Lung microvascular endothelial cell (primary cell): ENCODE measurements around the gene SSC5D. TPM values are rescaled to one million over a fixed set of nuclear protein-coding genes. Genes with fewer than 3 reads are reported as not detected.

Source experiments
- DNase-seq, 2 donors: peaks; one replicate each; pipeline versions ENCODE4 v3.0.0 to v3.0.0-alpha.2; 2010; ENCODE audit warnings: low read depth in 2 of 2
- total RNA-seq: library from RNA; depleted of rRNA; stranded (reverse); fragments of >200 nt; gene quantifications from 2 replicates; pipeline ENCODE4 v1.2.1, GENCODE V29; 2014

The SSC5D gene
- total RNA-seq, 1 donor from 2014 or later, result not detected

DNA sequence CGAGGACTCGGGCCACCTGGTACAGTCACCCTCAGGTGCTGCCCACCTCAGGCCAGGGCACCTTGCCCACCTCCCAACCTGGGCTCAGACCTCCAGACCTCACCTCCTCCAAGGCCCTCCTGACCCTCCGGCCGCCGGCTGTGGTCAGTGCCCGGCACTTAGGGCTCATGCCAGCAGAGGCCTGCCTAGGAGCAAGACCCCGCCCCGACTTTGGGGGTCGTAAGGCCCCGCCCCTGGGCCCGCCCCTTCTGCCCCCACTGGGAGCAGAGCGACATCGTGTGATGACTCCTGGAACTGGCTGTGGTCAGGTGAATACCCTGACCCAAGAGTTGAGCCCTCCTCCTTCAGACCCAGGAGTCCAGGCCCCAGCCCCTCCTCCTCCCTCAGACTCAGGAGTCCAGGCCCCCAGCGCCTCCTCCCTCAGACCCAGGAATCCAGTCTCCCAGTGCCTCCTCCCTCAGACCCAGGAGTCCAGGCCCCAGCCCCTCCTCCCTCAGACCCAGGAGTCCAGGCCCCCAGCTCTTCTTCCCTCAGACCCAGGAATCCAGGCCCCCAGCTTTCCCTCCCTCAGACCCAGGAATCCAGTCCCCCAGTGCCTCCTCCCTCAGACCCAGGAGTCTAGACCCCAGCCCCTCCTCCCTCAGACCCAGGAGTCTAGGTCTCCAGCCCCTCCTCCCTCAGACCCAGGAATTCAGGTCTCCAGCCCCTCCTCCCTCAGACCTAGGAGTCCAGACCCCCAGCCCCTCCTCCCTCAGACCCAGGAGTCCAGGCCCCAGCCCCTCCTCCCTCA is 48.9 kb downstream of the SSC5D start, which contains the start of gene SBK2:
Gene SBK2 (minus strand): TSS at position 183 of the 790 bp plus-strand sequence. CDS start 839 bp downstream, outside the sequence.
- DNase-seq, result peak in 1 of 2 donors; percentile 55

DNA sequence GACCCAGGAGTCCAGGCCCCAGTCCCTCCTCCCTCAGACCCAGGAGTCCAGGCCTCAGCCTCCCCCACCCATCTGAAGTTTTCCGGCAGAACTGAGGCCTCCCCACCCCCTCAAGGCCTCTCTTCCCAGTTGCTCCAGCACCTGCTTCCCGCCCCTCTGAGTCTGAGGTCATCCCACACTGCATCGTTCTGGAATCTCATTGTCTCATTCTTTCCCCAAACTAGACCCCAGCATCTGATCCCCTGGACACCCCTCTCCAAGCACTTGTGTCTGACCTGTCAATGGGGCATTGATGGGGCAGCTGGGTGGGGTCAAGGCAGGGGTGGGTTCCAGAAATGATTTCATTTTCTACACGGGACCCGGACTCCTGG is 49.5 kb downstream of the SSC5D start:
- no peak for DNase-seq

- no peak for DNase-seq
Observed at GRCh38 chr19:55538132-55538531, 49.9 kb downstream of the SSC5D start.

DNA sequence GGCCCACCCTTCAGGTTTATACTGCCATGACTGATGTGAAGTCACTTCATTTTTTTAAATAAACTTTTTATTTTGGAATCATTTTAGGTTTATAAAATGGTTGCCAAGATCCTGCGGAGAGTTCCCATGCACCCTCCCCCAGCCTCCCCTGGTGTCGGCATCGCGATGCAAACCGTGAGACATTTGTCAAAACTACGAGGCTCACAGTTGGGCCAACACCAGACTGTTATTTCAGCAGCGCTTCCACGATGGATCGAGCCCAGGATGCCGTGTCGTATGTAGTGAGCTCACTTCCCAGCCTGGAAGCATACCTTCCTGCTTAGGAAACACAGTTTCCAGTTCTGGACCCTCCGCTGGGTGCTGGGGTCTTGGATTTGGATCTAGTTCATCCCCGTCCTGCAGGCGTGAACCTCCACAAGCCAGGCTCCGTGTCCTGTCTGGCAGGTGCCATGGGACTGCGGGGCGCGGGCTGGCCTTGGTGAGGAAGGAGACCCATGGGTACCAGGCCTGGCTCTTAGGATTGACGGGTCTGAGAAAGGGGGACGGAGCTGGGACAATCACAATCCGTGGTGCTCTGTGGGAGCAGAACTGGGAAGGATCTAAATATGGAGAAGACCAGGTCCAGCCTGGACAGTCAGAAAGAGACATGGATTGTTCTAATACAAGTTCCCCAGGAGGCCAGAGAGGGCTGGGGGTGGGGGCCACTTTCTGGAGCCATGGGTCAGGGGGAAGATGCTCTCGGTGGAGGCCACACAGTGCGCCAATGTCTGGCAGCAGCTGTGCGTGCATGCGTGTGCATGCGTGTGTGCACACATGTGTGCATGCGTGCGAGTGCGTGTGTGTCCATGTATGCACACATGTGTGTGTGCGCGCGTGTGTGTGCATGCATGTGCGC is 51.1 kb downstream of the SSC5D start:
- no peak for DNase-seq

DNA sequence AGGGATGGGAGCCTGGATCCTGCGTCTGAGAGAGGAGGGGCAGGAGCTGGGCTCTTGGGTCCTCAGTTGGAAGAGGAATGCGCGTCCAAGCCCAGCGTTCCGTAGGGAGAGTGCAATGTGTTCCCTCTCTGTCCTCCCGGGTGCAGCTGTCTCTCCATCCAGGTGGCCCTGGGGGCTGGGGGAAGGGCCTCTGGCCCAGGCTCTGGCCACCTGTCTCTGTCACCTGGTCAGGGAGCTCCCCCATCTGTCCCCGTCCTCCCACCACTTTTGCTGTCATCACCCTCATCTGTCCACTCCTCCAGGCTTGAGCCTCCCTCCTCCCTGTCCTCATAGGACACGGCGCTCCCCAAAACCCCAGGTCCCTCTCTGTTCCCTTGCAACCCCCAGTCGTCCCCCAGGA is 52.4 kb downstream of the SSC5D start:
- no peak for DNase-seq

DNA sequence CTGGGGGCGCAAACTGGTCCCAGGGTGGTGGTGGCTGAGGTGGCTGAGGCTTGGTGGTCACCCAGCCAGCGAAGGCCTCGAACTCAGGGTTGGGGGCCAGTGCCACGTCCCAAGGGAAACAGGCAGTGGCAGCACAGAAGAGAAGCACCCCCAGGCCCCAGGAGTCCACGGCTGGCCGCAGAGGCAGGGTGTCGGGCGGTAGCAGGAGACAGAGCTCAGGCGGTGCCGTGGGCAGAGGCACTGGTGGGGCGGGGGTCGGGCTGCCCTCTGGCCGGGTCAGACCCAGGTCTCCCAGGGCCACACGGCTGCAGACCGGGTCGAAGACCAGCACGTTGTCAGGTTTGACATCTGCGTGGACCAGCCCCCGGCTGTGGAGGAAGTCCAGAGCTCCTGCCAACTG is 52.9 kb downstream of the SSC5D start:
- DNase-seq, result no peak

DNA sequence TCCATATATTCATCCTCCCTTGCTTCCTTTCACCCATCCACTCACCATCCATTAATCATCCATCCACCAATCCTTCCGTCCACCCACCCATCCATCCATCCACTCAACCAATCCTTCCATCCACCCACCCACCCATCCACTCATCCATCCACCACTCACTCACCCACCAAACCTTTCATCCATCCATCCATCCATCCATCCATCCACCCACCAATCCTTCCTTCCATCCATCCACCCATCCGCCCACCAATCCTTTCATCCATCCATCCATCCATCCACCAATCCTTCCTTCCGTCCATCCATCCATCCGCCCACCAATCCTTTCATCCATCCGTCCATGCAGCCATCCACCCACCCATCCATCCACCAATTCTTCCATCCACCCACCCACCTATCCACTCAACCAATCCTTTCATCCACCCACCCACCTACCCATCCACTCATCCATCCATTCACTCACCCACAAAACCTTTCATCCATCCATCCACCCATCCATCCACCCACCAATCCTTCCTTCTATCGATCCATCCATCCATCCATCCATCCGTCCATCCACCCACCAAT is 54.1 kb downstream of the SSC5D start:
- DNase-seq, result no peak

GRCh38 chr19:55543567-55543966 is 55.3 kb downstream of the SSC5D start:
- no peak for DNase-seq

DNA sequence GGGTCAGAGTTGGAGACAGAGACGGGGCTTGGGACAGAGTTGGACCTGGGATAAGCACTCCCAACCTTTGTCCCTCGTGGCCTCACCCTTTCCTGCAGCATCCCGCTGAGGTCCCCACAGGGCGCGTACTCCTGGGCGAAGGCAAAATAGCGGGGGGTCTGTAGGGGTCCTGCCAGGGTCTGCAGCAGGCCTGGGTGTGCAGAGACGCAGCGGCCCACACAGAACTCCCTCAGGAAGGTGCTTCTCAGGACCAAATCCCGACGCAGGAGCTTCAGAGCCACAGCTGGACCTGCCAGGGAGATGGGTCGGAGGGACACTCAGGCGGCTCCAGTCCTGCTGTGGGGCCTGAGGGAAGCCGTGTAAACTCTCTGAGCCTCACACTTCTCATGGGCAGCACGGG is 55.8 kb downstream of the SSC5D start:
- DNase-seq, result no peak

- DNase-seq, result no peak
Observed at GRCh38 chr19:55544776-55545439, 56.7 kb downstream of the SSC5D start.

DNA sequence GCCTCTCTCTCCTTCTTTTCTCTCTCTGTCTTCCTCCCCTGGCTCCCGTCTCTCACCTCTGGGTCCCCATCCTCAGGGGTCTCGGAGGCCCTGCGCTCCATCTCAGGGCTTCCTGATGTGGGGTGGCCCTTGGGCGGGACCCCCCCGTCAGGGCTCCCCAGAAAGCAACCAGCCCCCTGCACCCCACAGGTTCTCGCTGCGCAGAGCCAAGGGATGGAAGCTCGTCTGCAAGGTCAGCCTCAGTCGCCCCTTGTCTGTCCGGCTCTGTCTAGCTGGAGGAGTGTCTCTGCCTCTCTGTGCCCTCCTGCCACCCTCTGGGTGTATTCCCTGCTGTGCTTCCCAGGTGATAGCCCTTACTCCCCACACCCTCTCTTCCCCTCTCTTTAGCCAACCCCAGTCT is 57.2 kb downstream of the SSC5D start, which contains the start of gene SBK3:
Gene SBK3 (minus strand): TSS at position 101 of the 400 bp plus-strand sequence. CDS start 0 bp downstream, at position 101.
- DNase-seq, result no peak

- no peak for DNase-seq
Observed at GRCh38 chr19:55546011-55546410, 57.8 kb downstream of the SSC5D start.

GRCh38 chr19:55546822-55547614 is 58.8 kb downstream of the SSC5D start:
- DNase-seq, result peak; percentile 93 to 98

DNA sequence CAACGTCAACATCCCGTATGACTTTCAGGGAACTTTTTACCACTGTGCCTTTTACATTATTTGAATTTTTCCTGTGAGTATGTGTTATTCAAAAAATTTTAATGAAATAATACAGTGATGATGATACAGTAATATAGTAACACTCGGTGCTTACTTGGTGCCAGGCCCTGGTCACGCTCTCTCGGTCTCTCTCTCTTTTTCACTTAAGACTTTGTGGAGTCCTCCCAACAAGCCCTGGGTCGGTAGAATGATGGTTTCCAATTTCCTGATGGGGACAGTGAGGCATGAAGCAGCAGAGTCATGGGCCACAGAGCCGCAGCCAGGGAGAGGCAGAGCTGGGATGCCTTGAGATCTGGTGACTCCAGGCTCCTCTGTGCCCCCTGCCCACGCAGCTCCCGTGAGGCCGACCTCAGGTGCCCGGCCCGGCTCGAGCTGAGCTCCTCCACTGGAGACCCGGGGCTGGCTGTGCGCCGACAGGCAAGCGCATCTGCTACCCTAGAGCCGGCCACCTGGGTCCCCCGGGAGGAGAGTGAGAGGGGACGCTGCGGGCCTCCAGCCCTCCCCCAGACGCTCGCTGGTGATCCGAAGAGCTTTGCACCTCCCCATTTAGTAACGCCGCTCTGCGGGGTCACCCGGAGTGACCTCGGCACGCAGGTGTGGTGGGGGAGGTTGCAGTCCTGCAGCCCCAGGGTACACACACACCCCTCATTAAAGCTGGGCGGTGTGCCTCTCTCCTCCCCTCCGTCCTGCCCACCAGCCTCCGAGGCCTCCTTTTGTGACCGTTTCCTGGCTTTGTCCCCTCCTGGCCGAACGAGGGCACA is 61.5 kb downstream of the SSC5D start:
- DNase-seq, result peak; percentile 74 to 82

GRCh38 chr19:55550321-55550650 is 62.0 kb downstream of the SSC5D start:
- no peak for DNase-seq

DNA sequence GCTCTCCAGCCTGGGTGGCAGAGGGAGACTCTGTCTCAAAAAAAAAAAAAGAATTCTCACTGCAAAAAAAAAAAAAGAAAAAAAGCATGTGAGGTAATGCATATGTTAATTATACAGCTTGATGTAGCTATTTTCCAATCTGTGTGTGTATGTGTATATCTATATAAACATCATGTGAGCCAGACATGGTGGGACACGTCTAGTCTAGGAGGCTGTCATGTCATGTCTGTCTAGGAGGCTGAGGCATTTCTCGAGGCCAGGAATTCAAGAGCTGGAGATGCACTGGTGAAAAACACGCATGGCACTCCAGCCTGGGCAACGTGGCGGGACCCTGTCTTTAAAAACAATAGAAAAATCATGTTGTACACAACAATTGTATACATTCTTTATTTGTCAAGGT is 64.0 kb downstream of the SSC5D start:
- no peak for DNase-seq

- DNase-seq, result no peak
Observed at GRCh38 chr19:55552620-55553019, 64.4 kb downstream of the SSC5D start.

DNA sequence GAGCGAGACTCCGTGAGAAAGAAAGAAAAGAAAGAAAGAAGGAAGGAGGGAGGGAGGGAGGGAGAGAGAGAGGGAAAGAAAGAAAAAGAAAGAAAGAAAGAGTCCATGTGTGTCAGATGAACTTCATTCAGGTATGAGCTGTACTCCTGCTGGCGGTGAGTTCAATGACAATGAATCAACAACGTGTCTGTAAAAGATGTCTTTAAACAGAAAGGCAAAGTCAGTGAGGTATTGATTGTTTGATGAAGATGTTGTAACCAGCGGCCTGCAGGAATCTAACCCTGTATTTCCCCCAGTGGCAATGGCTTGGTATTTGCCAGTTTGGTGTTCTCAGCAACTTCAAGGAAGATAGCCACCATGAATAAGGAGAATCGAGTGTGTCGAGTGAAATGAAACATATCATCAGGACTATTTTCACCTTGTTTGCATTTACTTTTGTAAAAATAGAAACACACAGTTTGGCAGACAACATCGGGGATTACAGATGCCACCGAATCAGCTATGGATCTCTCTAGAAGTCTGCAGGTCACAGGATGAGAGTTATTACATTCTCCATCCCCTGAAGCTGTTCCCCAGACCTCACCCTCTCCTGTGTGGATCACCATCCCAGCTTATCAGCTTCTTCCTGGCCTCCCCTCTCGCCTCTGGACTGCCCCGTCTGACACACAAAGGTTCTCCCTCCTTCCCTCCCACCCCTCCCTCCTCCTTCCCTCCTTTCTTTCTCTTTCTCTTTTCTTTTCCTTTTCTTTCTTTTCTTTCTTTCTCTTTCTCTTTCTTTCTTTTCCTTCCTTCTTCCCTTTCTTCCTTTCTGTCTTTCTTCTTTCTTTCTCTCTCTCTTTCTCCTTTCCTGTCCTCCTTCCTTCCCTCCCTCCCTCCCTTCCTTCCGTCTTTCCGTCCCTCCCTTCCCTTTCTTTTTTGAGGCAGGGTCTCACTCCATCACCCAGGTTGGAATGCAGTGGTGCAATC is 65.3 kb downstream of the SSC5D start:
- DNase-seq, result no peak

GRCh38 chr19:55554302-55554701 is 66.1 kb downstream of the SSC5D start:
- DNase-seq, result no peak
